HG03175 (cell line): Measurements from ENCODE around the gene ZNF521.

Experiments
- ATAC-seq: cut with Tn5 transposase; IDR thresholded peaks from one replicate; pipeline ENCODE4 v1.9.1; 2021; ENCODE audit warnings: mild to moderate bottlenecking, moderate library complexity; ENCODE audit not compliant: unreplicated experiment

The ZNF521 gene

DNA sequence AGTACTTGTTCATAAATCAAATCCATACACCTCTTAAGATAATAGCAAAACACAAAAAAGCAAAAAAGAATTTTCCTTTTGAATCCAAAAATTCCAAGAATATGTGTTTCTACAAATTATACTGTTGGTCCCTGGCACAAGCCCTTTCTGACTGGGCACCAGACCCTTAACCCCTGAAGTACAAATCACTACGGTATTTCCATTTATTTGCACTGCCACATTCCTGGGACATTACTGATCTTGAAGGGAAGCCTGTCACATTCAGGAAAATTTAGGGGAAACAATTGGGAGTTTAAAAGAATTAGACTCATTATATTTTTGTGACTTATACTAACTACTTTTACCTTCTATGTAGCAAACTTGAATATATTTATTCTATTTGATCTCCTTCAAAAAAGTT is 98.8 kb downstream of the ZNF521 start:
- no peak for ATAC-seq

DNA sequence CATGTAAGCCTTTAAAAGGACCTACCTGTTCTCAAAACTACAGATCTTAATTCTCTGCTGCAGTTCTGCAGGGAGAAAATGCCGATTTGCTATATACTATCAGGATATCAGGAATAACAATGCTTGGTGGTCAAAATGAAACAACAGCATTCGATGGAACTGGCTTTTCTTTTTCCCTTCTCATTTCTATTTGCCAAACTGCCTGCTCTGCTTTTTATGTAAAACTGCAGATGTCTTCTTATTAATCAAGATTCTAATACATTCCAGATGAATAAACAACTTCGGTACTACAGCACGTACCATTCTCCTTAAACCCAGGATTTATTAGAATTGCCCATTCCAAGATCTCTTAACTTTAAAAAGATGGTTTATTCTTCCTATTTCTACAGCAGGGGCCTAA is 100.9 kb downstream of the ZNF521 start:
- ATAC-seq, result no peak

DNA sequence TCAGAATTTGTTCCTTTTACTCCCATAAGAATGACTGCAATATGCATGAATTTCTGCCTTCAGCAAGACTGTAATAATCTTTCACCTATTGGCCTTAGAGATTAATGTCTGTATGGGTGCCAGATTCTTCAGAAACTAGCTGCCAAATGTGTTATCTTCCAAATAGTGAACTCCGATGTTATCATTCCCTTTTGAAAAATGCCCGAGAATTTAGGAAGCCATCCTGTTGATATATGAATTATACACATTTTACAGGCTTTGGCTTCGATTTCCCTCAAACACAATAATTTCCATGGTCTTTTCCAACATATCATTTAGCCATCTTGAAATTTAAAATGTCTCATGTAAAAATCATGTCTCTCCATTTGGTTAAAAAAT is 101.5 kb downstream of the ZNF521 start:
- ATAC-seq, result no peak

GRCh38 chr18:25248755-25249154 is 103.2 kb downstream of the ZNF521 start:
- ATAC-seq, result no peak

- ATAC-seq, result no peak
Observed at GRCh38 chr18:25247725-25248124, 104.2 kb downstream of the ZNF521 start.

DNA sequence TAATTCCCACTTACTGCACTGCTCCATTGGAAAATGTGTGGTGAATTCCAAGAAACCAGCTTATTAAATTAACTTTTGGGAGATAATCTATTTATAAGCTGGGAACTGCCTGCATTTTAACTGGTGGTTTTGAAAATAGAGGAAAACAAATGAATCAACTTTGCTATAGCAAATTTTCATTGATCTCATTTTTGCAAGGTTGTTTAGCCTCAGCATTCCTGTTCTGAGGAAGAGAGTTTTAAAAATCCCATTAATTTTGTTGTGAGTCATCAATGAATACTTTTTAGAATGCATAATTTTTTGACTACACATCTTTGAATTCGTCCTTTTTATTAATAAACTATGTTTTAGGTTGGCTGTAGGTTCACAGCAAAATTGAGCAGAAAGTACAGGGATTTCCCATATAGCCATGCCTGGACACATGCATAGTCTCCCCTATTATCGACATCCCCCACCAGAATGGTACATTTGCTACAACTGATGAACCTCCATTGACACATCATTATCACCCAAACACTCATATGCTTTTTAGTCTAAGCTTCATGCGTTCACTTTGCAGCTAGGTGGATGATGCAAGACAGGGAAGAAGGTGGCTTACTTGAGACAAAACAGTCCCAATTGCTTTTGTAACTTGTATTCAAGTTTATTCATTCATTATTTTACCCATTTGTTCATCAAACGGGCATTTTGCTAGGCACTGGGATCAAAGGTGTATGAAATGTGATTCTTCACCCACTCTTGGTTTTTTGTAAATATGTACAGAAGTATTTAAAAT is 106.9 kb downstream of the ZNF521 start:
- ATAC-seq, result no peak

- ATAC-seq, result no peak
Observed at GRCh38 chr18:25244170-25244569, 107.8 kb downstream of the ZNF521 start.

DNA sequence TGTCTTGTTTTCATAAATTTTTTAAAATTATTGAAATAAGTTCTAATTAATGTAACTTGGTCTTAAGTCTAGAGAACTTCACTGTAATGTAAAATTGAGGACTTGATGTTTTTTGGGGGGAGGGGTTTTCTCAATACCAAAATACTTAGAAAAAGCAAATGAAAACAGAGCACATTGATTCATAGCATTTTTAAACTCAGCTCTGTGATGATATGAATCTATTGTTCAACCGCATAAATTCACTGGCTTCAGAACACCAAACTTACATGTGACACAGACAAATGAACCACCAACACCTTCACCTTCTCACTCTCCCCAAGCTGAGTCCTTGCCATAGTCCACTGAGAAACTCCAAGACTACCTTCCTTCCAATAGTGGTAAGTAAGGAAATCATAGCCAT is 108.2 kb downstream of the ZNF521 start:
- no peak for ATAC-seq

GRCh38 chr18:25243257-25243656 is 108.7 kb downstream of the ZNF521 start:
- no peak for ATAC-seq

DNA sequence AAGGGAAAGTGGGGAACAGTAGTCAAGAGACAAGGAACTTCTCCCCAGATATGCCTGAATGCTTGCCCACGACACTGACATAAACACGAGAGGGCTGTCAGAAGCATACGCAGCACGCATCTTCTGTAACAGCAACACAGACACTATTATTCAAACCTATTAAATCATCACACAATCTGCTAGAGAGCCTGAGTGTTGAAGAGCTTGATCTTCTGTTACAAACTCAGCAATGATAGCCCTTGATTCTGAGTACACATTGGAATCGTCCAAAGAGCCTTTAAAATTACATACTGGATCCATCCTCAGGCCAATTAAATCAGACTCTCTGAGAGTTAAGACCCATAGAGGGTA is 111.6 kb downstream of the ZNF521 start:
- no peak for ATAC-seq

GRCh38 chr18:25239581-25240419 is 112.2 kb downstream of the ZNF521 start:
- no peak for ATAC-seq

DNA sequence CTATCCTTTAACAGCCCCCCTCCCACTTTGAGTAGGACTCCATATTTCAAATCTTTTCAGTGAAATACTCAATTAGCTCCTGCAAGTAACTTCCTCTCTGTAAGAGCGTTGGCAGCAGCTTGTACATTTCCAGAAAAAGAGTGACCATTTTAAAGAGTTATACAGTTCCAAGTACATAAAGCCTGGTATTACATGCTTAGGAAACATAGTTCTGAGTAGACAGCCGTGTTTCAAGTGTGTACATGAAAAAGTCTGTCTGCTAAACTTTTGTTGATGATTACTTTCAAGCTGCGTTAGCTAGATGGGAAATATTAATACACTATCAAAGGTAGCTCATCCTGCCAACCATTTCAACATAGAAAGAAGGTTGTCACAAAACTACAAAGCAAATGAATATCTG is 112.8 kb downstream of the ZNF521 start:
- no peak for ATAC-seq

DNA sequence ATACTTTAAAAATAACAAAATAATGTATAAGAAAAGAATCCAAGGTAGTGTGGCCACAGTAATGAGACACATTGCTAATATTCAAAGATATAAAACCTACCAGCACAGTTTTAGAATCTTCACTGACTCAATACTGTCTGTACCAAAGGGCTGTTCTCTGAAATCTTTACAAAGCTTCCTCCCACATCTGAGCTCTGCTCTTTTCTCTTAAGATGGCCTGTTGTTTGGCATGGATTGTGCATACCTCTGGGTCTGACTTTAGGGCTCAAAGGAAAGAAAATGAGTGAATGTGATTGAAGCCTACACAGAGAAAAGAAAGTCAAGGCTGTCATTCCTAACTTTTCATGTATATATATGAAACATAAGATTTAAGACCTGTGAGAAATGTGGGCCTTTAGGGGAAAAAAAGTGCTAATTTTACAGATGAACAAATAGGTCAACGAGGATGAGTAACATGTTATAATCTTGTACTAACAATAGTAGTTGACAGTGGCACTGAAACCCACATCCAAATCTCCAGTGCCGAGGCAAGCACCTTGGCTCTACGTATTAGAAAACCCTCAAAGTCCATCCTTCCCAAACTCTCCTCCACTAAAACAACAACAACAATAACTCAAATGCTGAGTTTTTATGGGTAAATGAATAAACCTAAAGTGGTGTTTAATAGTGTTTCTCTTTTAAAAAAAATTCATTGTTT is 114.2 kb downstream of the ZNF521 start:
- no peak for ATAC-seq

GRCh38 chr18:25236736-25237135 is 115.2 kb downstream of the ZNF521 start:
- ATAC-seq, result no peak

GRCh38 chr18:25235401-25236042 is 116.4 kb downstream of the ZNF521 start:
- no peak for ATAC-seq

- ATAC-seq, result no peak
Observed at GRCh38 chr18:25234740-25235345, 117.1 kb downstream of the ZNF521 start.

GRCh38 chr18:25234322-25234639 is 117.7 kb downstream of the ZNF521 start:
- no peak for ATAC-seq

- ATAC-seq, result no peak
Observed at GRCh38 chr18:25233528-25234321, 118.2 kb downstream of the ZNF521 start.

DNA sequence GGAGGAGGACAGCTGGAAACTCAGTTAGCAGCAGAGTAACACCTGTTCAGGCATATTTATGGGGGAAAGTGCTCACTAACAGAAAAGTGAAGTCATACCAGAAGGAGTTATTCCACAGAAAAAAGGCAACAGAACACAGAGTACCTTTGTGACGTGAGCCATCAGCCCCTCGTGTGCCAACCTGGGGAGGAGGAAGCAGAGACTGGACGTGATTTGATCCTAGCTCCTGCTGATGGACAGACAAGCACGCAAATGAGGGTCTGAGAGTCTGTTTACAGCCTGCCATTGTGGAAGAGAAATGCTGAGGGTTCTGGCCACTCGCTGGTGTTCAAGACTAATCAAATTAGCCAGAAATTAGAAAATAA is 120.7 kb downstream of the ZNF521 start:
- no peak for ATAC-seq

DNA sequence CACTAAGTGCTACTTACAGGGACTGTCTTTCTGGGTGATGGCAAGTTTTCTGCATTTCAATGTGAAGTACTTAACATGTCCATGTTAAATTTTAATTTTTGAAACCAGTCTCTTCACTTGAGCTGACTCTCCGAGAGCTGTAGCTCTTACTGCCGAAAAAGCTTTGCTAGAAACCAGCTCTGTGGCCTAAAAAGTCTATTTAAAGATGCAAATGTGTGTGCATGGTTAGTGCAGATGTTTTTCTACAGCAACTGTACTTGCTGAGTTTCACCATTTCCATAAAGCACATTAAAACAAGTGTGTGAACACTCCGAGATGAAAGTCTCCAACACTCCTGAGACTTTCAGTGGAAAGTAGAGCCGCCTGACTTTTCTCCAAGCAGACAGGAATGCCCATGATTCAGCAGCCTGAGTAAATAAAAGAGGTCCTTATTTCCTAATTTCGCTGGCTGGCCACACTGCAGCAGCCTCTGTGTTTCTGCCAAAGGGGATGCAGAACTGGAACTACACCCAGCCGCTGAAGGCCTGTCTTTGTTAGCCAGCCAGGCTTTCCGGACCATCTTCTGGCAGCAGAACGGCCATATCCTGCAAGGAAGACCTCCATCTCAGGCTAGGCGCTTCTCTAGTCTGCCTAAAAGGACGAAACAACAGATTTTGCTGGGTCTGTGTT is 121.2 kb downstream of the ZNF521 start:
- ATAC-seq, result no peak
